ENCODE data around the gene MREG. TPM values are rescaled to one million over a fixed set of nuclear protein-coding genes. Genes with fewer than 3 reads are reported as not detected.

MREG gene
- total RNA-seq, 1 experiment from 2014 or later, result 16.9 TPM

- POLR2A ChIA-PET, result no interaction called here
- ATAC-seq, result no peak
- Histone ChIP-seq H3K9me3 (ENCODE audit: control insufficient read depth in 1 of 2, insufficient read depth in 1 of 2, low read depth in 1 of 2, low read length in 2 of 2) (no peaks in the 10 kb centered on the region), H3K79me2 (ENCODE audit: insufficient read depth, low read length) (no peaks in the 10 kb centered on the region), H3K4me3 (replicated peaks in 1 of 2; ENCODE audit: low read depth in 1 of 2, low read length in 2 of 2) (no peak overlapping the region), H4K20me1 (ENCODE audit: insufficient read depth) (no peaks in the 10 kb centered on the region), H3K4me1 (ENCODE audit: control insufficient read depth in 1 of 2, insufficient read depth in 2 of 2, low read length in 2 of 2) (peaks cover 0 to 17% of the 10 kb centered on the region in 2 experiments; a peak in 2 of 4 replicates), H2AFZ (ENCODE audit: low read depth, low read length, poor library complexity, severe bottlenecking) (no peak overlapping the region), H3K27me3 (ENCODE audit: insufficient read depth, low read length) (no peaks in the 10 kb centered on the region), H3K9me2 (ENCODE audit: insufficient read depth) (no peaks in the 10 kb centered on the region), H3K4me2 (ENCODE audit: low read length) (no peak overlapping the region), H3K36me3 (ENCODE audit: control insufficient read depth in 1 of 2, insufficient read depth in 2 of 2, low read length in 2 of 2) (no peaks in the 10 kb centered on the region), H3K9ac (ENCODE audit: low read length) (no peak overlapping the region), H3K27ac (ENCODE audit: low read depth, low read length) (no peak overlapping the region)
- BruUV-seq (replicated peaks), result no TSS peak
- DNase-seq (ENCODE audit: low read depth, low spot score), result no peak
- no peak for TF ChIP-seq SIN3A (IDR thresholded peaks at IDR 0.05; ENCODE audit: low read depth)
- TF ChIP-seq EGR1 (IDR thresholded peaks at IDR 0.05; ENCODE audit: low read depth), result no peak
- TF ChIP-seq TCF7L2 (IDR thresholded peaks at IDR 0.05; ENCODE audit: borderline replicate concordance, extremely low read depth, insufficient read depth, insufficient read length), result no peak
- no peak for TF ChIP-seq REST (IDR thresholded peaks at IDR 0.05; ENCODE audit: low read depth)
- TF ChIP-seq POLR2A (IDR thresholded peaks at IDR 0.05; ENCODE audit: borderline replicate concordance, extremely low read depth, insufficient read depth, insufficient read length), result no peak
- no peak for TF ChIP-seq YY1 (IDR thresholded peaks at IDR 0.05; ENCODE audit: extremely low read depth, insufficient replicate concordance, low read depth, low read length)
- TF ChIP-seq ZBTB33 (IDR thresholded peaks at IDR 0.05; ENCODE audit: extremely low read depth, insufficient replicate concordance, low read length), result no peak
- TF ChIP-seq CTCF (IDR thresholded peaks at IDR 0.05 in 2 of 3, conservative IDR thresholded peaks at IDR 0.05 in 1 of 3; ENCODE audit: borderline replicate concordance in 1 of 3, insufficient read depth in 1 of 3, low read depth in 2 of 3, low read length in 2 of 3), result no peak
- no peak for TF ChIP-seq ZFX (IDR thresholded peaks at IDR 0.05)
- TF ChIP-seq POLR2AphosphoS5 (IDR thresholded peaks at IDR 0.05; ENCODE audit: low read depth, low read length), result no peak
- no peak for TF ChIP-seq ZNF274 (IDR thresholded peaks at IDR 0.05; ENCODE audit: low read depth, low read length)
- intact Hi-C loops (cut with micrococcal nuclease), result no loop called here
- RAD21 ChIA-PET (ENCODE audit: low non-redundant PET in 1 of 2, low total read pairs in 2 of 2, uncharacterized antibody in 2 of 2, unreplicated experiment in 2 of 2), result no interaction called here
- CTCF ChIA-PET, result no interaction called here
Measured at GRCh38 chr2:215984661-215985060, 28.7 kb downstream of the MREG start.

Data from HCT116 (cell line).